Body of pancreas (tissue), 4 donors: Measurements from ENCODE around the gene SPG21. TPM values are rescaled to one million over a fixed set of nuclear protein-coding genes. Genes with fewer than 3 reads are reported as not detected.

ENCODE experiments used
- ATAC-seq: fragments of 150-250 bp; one replicate; pipeline ENCODE4 v1.9.1; 2016
- DNase-seq, 4 donors: peaks; one replicate each; pipeline ENCODE4 v3.0.0-alpha.2; 2019
- H3K27ac ChIP-seq, 4 donors: fragments of 200-600 bp; sonication (generic); 1 replicate in 3 of 4; 2 replicates in 1 of 4; pipeline versions ENCODE4 v1.5.1 to v1.6.1; 2016 to 2019; ENCODE audit warnings: mild to moderate bottlenecking in 1 of 4, mixed read lengths in 1 of 4, moderate library complexity in 1 of 4
- H3K27me3 ChIP-seq, 2 donors: fragments of 200-600 bp; sonication (generic); one replicate each; pipeline ENCODE4 v1.6.0; 2016; ENCODE audit warnings: mild to moderate bottlenecking in 1 of 2
- H3K36me3 ChIP-seq, 2 donors: fragments of 200-600 bp; sonication (generic); replicated peaks in 1 of 2; 2 replicates each; pipeline ENCODE4 v1.5.1; 2016; ENCODE audit warnings: low read depth in 2 of 2; ENCODE audit not compliant: insufficient read depth in 1 of 2
- H3K4me1 ChIP-seq: fragments of 200-600 bp; sonication (generic); one replicate; pipeline ENCODE4 v1.6.0; 2016
- H3K4me3 ChIP-seq, 2 donors: fragments of 200-600 bp; sonication (generic); 1 replicate in 1 of 2; 2 replicates in 1 of 2; pipeline ENCODE4 v1.5.1; 2016 to 2019
- H3K9me3 ChIP-seq, 3 donors: fragments of 200-600 bp; sonication (generic); 1 replicate in 2 of 3; 2 replicates in 1 of 3; pipeline ENCODE4 v1.5.1; 2016
- CTCF ChIP-seq, 7 experiments: fragments of 450-650 bp in 4 of 7; fragments of 200-600 bp in 3 of 7; sonication (generic) in 3 of 7; IDR thresholded peaks; one replicate each; pipeline ENCODE4 v1.5.1; 2016 to 2019; ENCODE audit warnings: antibody characterized with exemption in 7 of 7
- POLR2A ChIP-seq, 3 donors: fragments of 450-650 bp; IDR thresholded peaks; one replicate each; pipeline ENCODE4 v1.6.1; 2016; ENCODE audit warnings: antibody characterized with exemption in 3 of 3, mild to moderate bottlenecking in 2 of 3
- WGBS, 2 donors: methylation state at CpG; one replicate each; pipeline ENCODE4 v1.1.5; 2017; 5-methylcytosine and 5-hydroxymethylcytosine counted together
- intact Hi-C: fragments of 100-400 bp; cut with DNase I; formaldehyde crosslinking; loops from one replicate; pipeline ENCODE4 v1.15.1; 2023
- total RNA-seq, 2 donors: library from RNA; depleted of rRNA; stranded (reverse); fragments of >200 nt; gene quantifications; one replicate each; pipeline ENCODE4 v1.1.0, GENCODE V29; 2016

The SPG21 gene
- total RNA-seq, 2 donors from 2014 or later = 33.0 to 46.4 TPM

- H3K36me3 ChIP-seq = no peaks in the 10 kb centered on the region
- no peaks in the 10 kb centered on the region for H3K9me3 ChIP-seq
- ATAC-seq (no peak), DNase-seq (no peak)
- H3K27ac ChIP-seq = no peak overlapping the region
- no peak for TF ChIP-seq POLR2A (IDR thresholded peaks at IDR 0.05)
- no peak for TF ChIP-seq CTCF (IDR thresholded peaks at IDR 0.05)
- no peaks in the 10 kb centered on the region for H3K27me3 ChIP-seq
- intact Hi-C loops = no loop called here
- H3K4me1 ChIP-seq = no peaks in the 10 kb centered on the region
- 74 to 95% methylated on average over 6 of the region's 6 CpGs for WGBS, 2 donors
- no peak overlapping the region for H3K4me3 ChIP-seq
Observed at GRCh38 chr15:64950888-64951287, 38.8 kb downstream of the SPG21 start.

- H3K4me1 ChIP-seq = no peaks in the 10 kb centered on the region
- H3K36me3 ChIP-seq = no peaks in the 10 kb centered on the region
- no peak for ATAC-seq
- H3K4me3 ChIP-seq = no peak overlapping the region
- DNase-seq = no peak
- no peaks in the 10 kb centered on the region for H3K27me3 ChIP-seq
- no peak overlapping the region for H3K27ac ChIP-seq
- no peaks in the 10 kb centered on the region for H3K9me3 ChIP-seq
- WGBS, 2 donors = 84 to 93% methylated on average over 7 to 10 of the region's 11 CpGs
- TF ChIP-seq CTCF (IDR thresholded peaks at IDR 0.05) = no peak
- no peak for TF ChIP-seq POLR2A (IDR thresholded peaks at IDR 0.05)
- intact Hi-C loops = no loop called here
Observed at GRCh38 chr15:64949383-64950186, 40.1 kb downstream of the SPG21 start.

- ATAC-seq = no peak
- Histone ChIP-seq H3K36me3 (no peaks in the 10 kb centered on the region), H3K4me3 (no peak overlapping the region), H3K9me3 (no peaks in the 10 kb centered on the region), H3K27ac (no peak overlapping the region), H3K27me3 (no peaks in the 10 kb centered on the region), H3K4me1 (no peaks in the 10 kb centered on the region)
- no peak for TF ChIP-seq CTCF (IDR thresholded peaks at IDR 0.05)
- no peak for TF ChIP-seq POLR2A (IDR thresholded peaks at IDR 0.05)
- intact Hi-C loops = no loop called here
- 76 to 79% methylated on average over 7 to 9 of the region's 9 CpGs for WGBS, 2 donors
- DNase-seq = no peak
Observed at GRCh38 chr15:64948916-64949315, 40.8 kb downstream of the SPG21 start.

GRCh38 chr15:64947211-64947610, 42.5 kb downstream of the SPG21 start:
- ATAC-seq (no peak), DNase-seq (no peak)
- no peaks in the 10 kb centered on the region for H3K36me3 ChIP-seq
- no peak for TF ChIP-seq POLR2A (IDR thresholded peaks at IDR 0.05)
- TF ChIP-seq CTCF (IDR thresholded peaks at IDR 0.05) = no peak
- intact Hi-C loops = no loop called here
- WGBS, 2 donors = 90 to 92% methylated on average over 9 to 10 of the region's 10 CpGs
- H3K9me3 ChIP-seq = no peaks in the 10 kb centered on the region
- no peak overlapping the region for H3K4me3 ChIP-seq
- no peaks in the 10 kb centered on the region for H3K4me1 ChIP-seq
- no peaks in the 10 kb centered on the region for H3K27me3 ChIP-seq
- H3K27ac ChIP-seq = no peak overlapping the region

- Histone ChIP-seq H3K36me3 (no peaks in the 10 kb centered on the region), H3K4me3 (no peak overlapping the region), H3K27me3 (no peaks in the 10 kb centered on the region), H3K27ac (no peak overlapping the region), H3K9me3 (no peaks in the 10 kb centered on the region), H3K4me1 (no peaks in the 10 kb centered on the region)
- ATAC-seq (no peak), DNase-seq (no peak)
- WGBS, 2 donors = 65 to 73% methylated on average over 4 of the region's 4 CpGs
- TF ChIP-seq POLR2A (IDR thresholded peaks at IDR 0.05) (no peak), CTCF (IDR thresholded peaks at IDR 0.05) (no peak)
- intact Hi-C loops = no loop called here
Observed at GRCh38 chr15:64944961-64945360, 44.8 kb downstream of the SPG21 start.
